Adipocyte (in vitro differentiated cells): ENCODE results near the gene MSRB1.
"Not testable (repeated sequence)": the region's sequence is repeated elsewhere in the genome, so short reads cannot be mapped to it uniquely, and the experiment has no call there.

Experiments
- DNase-seq: peaks from one replicate; pipeline ENCODE4 v3.0.0-alpha.2; 2015; ENCODE audit warnings: low read depth
- H3K27me3 ChIP-seq: replicated peaks from 2 replicates; pipeline ENCODE4 v1.7.0; 2013; ENCODE audit warnings: mild to moderate bottlenecking, low read length, moderate library complexity; ENCODE audit not compliant: control insufficient read depth, insufficient read depth
- H3K36me3 ChIP-seq: 2 replicates; pipeline ENCODE4 v1.7.0; 2013; ENCODE audit warnings: low read length, mild to moderate bottlenecking, moderate library complexity; ENCODE audit not compliant: control insufficient read depth, insufficient read depth, severe bottlenecking
- H3K4me1 ChIP-seq: 2 replicates; pipeline ENCODE4 v1.7.0; 2013; ENCODE audit warnings: mild to moderate bottlenecking, low read length, moderate library complexity; ENCODE audit not compliant: control insufficient read depth, insufficient read depth
- H3K4me3 ChIP-seq: 2 replicates; pipeline ENCODE4 v1.7.0; 2013; ENCODE audit warnings: mild to moderate bottlenecking, low read length, moderate library complexity
- H3K9ac ChIP-seq: 2 replicates; pipeline ENCODE4 v1.7.0; 2013; ENCODE audit warnings: mild to moderate bottlenecking, low read length, moderate library complexity
- H3K9me3 ChIP-seq: 2 replicates; pipeline ENCODE4 v1.7.0; 2013; ENCODE audit warnings: mild to moderate bottlenecking, low read length, moderate library complexity; ENCODE audit not compliant: control insufficient read depth

Gene MSRB1

GRCh38 chr16:1965396-1966001 is 22.5 kb upstream of the MSRB1 start:
- peaks cover 31% of the 10 kb centered on the region for H3K36me3 ChIP-seq
- DNase-seq, result no peak
- peak overlapping the region; percentile 99 for H3K9ac ChIP-seq
- H3K4me3 ChIP-seq, result peak overlapping the region; percentile 90
- H3K4me1 ChIP-seq, result peaks cover 26% of the 10 kb centered on the region
- no peaks in the 10 kb centered on the region for H3K27me3 ChIP-seq
- no peaks in the 10 kb centered on the region for H3K9me3 ChIP-seq

DNA sequence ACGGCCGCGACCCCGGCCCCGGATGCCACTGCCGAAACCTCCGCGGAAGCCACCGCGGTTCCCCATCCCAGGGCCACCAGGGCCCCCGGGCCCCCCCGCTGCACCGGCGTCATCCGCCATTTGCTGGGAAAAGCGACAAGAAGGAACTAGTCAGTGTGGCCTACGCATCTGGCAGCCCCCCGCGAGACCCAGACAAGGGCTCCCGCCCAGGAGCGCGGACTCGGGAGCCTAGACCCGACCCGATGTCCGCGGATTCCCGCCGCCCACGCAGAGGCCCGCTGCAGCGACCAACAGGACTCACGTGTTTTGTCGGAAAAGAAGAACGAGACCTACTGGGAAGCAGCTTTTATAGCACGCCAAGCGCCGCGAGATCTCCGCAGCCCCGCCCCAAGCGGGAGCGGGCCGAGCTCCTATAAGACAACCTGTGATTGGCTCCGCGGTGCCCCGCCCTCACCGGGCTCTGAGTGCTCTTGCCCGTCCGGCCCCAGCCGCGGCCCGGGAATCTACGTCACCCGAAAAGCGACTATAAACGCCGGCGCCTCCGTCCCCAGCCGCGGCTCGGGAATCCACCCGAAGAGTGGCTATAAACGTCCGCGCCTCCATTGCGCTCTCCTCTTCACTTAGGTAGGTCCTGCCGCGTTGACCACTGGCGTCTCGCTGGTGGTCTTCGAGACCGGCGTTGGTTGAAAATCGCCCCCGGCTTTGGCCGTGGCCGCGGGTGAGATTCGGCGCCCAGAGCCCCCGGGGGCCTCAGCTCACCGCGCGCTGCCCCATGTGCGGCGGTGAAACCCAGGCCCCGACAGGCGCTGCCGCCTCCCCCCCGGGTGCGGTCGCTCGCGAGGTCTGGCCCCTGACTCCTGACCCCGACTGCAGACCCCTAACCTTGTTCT is 21.8 kb upstream of the MSRB1 start, which contains the start of gene RPS2:
Gene RPS2 (minus strand): TSS at position 321 of the 890 bp plus-strand sequence. CDS start 201 bp downstream, at position 120.
- peak; percentile 99 for DNase-seq
- Histone ChIP-seq H3K4me3 (peak within 1 kb of the TSS; percentile 90), H3K9ac (peak within 1 kb of the TSS; percentile 99), H3K4me1 (peaks cover 31% of the 10 kb centered on the region), H3K27me3 (no peaks in the 10 kb centered on the region), H3K9me3 (no peaks in the 10 kb centered on the region), H3K36me3 (peaks cover 31% of the 10 kb centered on the region)

DNA sequence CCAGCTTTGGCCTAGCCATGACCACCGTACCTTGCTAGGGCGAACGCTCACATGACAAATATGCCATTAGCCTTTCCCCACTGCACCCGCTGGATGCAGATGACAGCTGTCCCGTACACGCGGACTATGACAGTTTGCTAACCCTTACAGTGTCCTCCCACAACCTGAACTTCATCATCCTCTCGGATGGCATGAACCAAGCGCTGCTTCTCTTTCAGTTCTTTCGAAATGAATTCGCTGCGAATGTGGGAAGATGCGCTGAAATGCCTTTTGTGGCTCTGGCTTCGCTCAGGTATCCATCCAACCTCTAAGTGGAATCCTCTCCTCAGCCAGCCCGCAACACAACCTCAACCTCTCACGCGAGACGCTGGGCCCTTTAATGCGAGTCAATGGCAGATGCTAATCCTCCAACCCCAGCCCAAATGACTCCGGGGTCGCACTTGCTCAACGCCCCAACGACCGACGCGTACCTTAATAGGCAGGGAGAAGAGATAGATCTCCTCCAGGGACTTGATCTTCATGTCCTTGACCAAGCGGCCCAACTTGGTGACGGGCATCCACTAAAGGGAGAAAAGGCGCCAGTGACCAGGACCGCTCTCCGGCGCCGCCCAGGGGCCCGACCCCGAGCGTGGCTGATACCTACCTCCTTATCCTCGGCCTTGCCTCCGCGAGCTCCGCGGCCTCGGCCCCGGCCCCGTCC is 21.0 kb upstream of the MSRB1 start:
- Histone ChIP-seq H3K4me1 (peaks cover 34% of the 10 kb centered on the region), H3K27me3 (no peaks in the 10 kb centered on the region), H3K4me3 (peak overlapping the region; percentile 90), H3K36me3 (peaks cover 31% of the 10 kb centered on the region), H3K9ac (peak overlapping the region; percentile 99), H3K9me3 (no peaks in the 10 kb centered on the region)
- peak; percentile 71 for DNase-seq

DNA sequence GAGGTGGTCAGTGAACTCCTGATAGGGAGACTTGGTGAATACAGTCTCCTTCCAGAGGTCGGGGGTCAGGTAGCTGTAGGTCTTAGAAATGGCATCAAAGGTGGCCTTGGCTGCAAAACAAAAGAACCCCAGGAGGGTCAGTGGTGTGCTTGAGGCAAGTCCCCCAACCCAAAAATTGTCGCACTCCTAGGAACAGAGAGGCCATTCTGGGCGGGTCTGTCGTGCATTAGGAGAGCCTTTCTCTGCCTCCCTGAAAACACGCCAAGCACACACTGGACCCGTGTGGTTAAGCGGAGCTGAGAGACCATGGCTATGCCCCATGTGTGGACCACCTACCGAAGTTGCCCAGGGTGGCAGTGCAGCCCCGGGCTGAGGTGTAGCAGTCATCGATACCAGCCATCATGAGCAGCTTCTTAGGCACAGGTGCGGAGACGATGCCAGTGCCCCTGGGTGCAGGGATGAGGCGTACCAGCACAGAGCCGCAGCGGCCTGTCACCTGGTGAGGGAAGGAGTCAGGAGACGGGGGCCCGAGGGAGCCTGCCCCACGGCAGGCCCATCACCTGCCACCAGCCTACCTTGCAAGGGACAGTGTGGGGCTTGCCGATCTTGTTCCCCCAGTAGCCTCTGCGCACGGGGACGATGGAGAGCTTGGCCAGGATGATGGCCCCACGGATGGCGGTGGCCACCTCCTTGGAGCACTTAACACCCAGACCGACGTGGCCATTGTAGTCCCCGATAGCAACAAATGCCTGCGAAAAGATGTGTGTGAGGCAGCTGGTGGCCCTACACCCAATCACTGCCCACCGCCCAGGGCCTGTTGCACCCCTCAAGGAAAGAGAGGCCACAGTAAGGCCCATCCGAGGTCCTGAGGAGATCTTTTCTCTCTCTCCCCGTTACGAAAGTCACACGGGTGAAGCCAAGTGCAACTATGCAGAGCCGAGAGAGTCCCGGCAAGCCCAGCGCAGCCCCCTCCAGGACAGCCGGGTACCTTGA is 19.5 kb upstream of the MSRB1 start:
- peaks cover 31% of the 10 kb centered on the region for H3K36me3 ChIP-seq

GRCh38 chr16:1961651-1962067 is 18.7 kb upstream of the MSRB1 start:
- no peak for DNase-seq
- Histone ChIP-seq H3K4me3 (no peak overlapping the region), H3K4me1 (peaks cover 36% of the 10 kb centered on the region), H3K27me3 (no peaks in the 10 kb centered on the region), H3K9me3 (no peaks in the 10 kb centered on the region), H3K36me3 (peaks cover 31% of the 10 kb centered on the region), H3K9ac (no peak overlapping the region)

More for the DNA sequence above, 19.5 kb upstream of the MSRB1 start:
- peaks cover 36% of the 10 kb centered on the region for H3K4me1 ChIP-seq
- peak overlapping the region; percentile 99 for H3K9ac ChIP-seq
- H3K4me3 ChIP-seq, result peak overlapping the region; percentile 90
- not testable (repeated sequence) for DNase-seq, H3K9me3 ChIP-seq, H3K27me3 ChIP-seq

GRCh38 chr16:1960665-1961630 is 17.9 kb upstream of the MSRB1 start:
- Histone ChIP-seq H3K4me1 (peaks cover 36% of the 10 kb centered on the region), H3K27me3 (no peaks in the 10 kb centered on the region), H3K4me3 (peak overlapping the region; percentile 93), H3K9ac (peak overlapping the region; percentile 98), H3K36me3 (peaks cover 31% of the 10 kb centered on the region), H3K9me3 (no peaks in the 10 kb centered on the region)
- DNase-seq, result peak; percentile 24

GRCh38 chr16:1959269-1960039 is 16.5 kb upstream of the MSRB1 start, which contains the start of gene NDUFB10:
Gene NDUFB10 (plus strand): TSS chr16:1959538. CDS start chr16:1959625, 87 bp downstream.
- Histone ChIP-seq H3K4me1 (peaks cover 30% of the 10 kb centered on the region), H3K4me3 (peak within 1 kb of the TSS; percentile 93), H3K9me3 (no peaks in the 10 kb centered on the region), H3K9ac (peak within 1 kb of the TSS; percentile 98), H3K36me3 (peaks cover 31% of the 10 kb centered on the region), H3K27me3 (no peaks in the 10 kb centered on the region)
- DNase-seq, result peak; percentile 97

- peaks cover 29% of the 10 kb centered on the region for H3K4me1 ChIP-seq
- H3K27me3 ChIP-seq, result no peaks in the 10 kb centered on the region
- peaks cover 28% of the 10 kb centered on the region for H3K36me3 ChIP-seq
- no peak for DNase-seq
- peak overlapping the region; percentile 98 for H3K9ac ChIP-seq
- peak overlapping the region; percentile 93 for H3K4me3 ChIP-seq
- no peaks in the 10 kb centered on the region for H3K9me3 ChIP-seq
Observed at GRCh38 chr16:1958715-1959268, 15.8 kb upstream of the MSRB1 start.

- H3K9me3 ChIP-seq, result not testable (repeated sequence)
- peaks cover 21% of the 10 kb centered on the region for H3K36me3 ChIP-seq
Observed at GRCh38 chr16:1958143-1958491, 15.1 kb upstream of the MSRB1 start.

More at GRCh38 chr16:1958143-1958491, 15.1 kb upstream of the MSRB1 start:
- H3K4me3 ChIP-seq, DNase-seq, H3K27me3 ChIP-seq, H3K9ac ChIP-seq: not testable (repeated sequence)
- peaks cover 22% of the 10 kb centered on the region for H3K4me1 ChIP-seq
